Heart right ventricle (tissue), 16 donors: ENCODE measurements around the gene ITGB3. TPM values are rescaled to one million over a fixed set of nuclear protein-coding genes. Genes with fewer than 3 reads are reported as not detected.

Experiments used
- ATAC-seq, 8 donors: fragments of 200-7000 bp; cut with Tn5 transposase; one replicate each; pipeline ENCODE4 v1.9.1; 2020; ENCODE audit warnings: mild to moderate bottlenecking in 8 of 8, moderate library complexity in 8 of 8, moderate number of reproducible peaks in 1 of 8
- DNase-seq, 2 donors: peaks; one replicate each; pipeline ENCODE4 v3.0.0-alpha.2; 2020
- H3K27ac ChIP-seq, 10 donors: fragments of 200-600 bp; sonication (generic) in 2 of 10; one replicate each; pipeline versions ENCODE4 v1.5.0 to v1.8.0; 2020 to 2022; ENCODE audit warnings: mild to moderate bottlenecking in 3 of 10
- H3K27me3 ChIP-seq, 7 donors: fragments of 200-600 bp; one replicate each; pipeline ENCODE4 v1.8.0; 2021 to 2022; ENCODE audit warnings: mild to moderate bottlenecking in 2 of 7
- H3K36me3 ChIP-seq, 9 donors: fragments of 200-600 bp; sonication (generic) in 1 of 9; one replicate each; pipeline versions ENCODE4 v1.5.0 to v1.8.0; 2020 to 2022; ENCODE audit warnings: mild to moderate bottlenecking in 2 of 9
- H3K4me1 ChIP-seq, 9 donors: fragments of 200-600 bp; sonication (generic) in 1 of 9; one replicate each; pipeline versions ENCODE4 v1.5.0 to v1.8.0; 2020 to 2022; ENCODE audit warnings: mild to moderate bottlenecking in 4 of 9
- H3K4me3 ChIP-seq, 10 donors: fragments of 200-600 bp; sonication (generic) in 2 of 10; one replicate each; pipeline versions ENCODE4 v1.5.0 to v1.8.0; 2020 to 2022; ENCODE audit warnings: mild to moderate bottlenecking in 7 of 10, moderate library complexity in 2 of 10
- H3K9me3 ChIP-seq, 11 donors: fragments of 200-600 bp in 10 of 11; sonication (generic) in 2 of 11; one replicate each; pipeline versions ENCODE4 v1.5.0 to v1.8.0; 2013 to 2022; ENCODE audit warnings: mild to moderate bottlenecking in 2 of 11, control low read depth in 1 of 11, moderate library complexity in 1 of 11
- CTCF ChIP-seq, 9 donors: fragments of 200-600 bp; sonication (generic) in 2 of 9; IDR thresholded peaks; one replicate each; pipeline versions ENCODE4 v1.5.0 to v1.8.0; 2021 to 2022; ENCODE audit warnings: antibody characterized with exemption in 9 of 9, mild to moderate bottlenecking in 5 of 9, moderate library complexity in 1 of 9
- WGBS, 2 donors: extraction: QIAGEN DNeasy Blood & Tissue Kit; methylation state at CpG; one replicate each; pipeline ENCODE4 v1.1.7; 2013; ENCODE audit warnings: inconsistent platforms in 1 of 2; 5-methylcytosine and 5-hydroxymethylcytosine counted together
- intact Hi-C, 10 donors: fragments of 100-400 bp; cut with DNase I; formaldehyde crosslinking; loops; one replicate each; pipeline versions ENCODE4 v1.11.1 to v1.14.2; 2022
- polyA plus RNA-seq, 2 donors: library from polyadenylated mRNA; stranded (reverse); fragments of 200-250 nt; gene quantifications; one replicate each; pipeline ENCODE4 v1.2.3, GENCODE V29; 2013
- total RNA-seq, 10 donors: library from RNA; stranded (reverse); fragmentation: NEBNext Ultra II Directional in 3 of 10; extraction: Animal tissue kit (Norgen Biotek cat#: 25700) in 3 of 10; gene quantifications; one replicate each; pipeline versions ENCODE4 v1.2.1 to v1.2.4, GENCODE V29; 2021 to 2023
- donor health status: Arrhythmogenic right ventricular cardiomyopathy.
- donor health status: ischemic (EF 13 %, LVEDD 7.1; RV severe dilation, severe dysfunction).
- donor health status: healthy with polysubstance abuse.
- donor health status: DM: no; HTN: yes; CAD: no.
- donor health status: DM: no; HTN: no; CAD: no.
- donor health status: ischemic (EF 25% LVEDD 6.9; RV normal size, moderate dysfunction).
- donor health status: ischemic (EF 25% LVEDD 5.7; RV mildly dilated, moderate dysfunction).
- donor health status: healthy.
- donor health status: DM: yes; HTN: yes; CAD: no.
- donor health status: Ischemic cardiomyopathy.
- donor health status: ischemic (EF 35%, LVEDD 5.7; RV mildly dilated, moderate dysfunction).
- donor health status: nonischemic (EF 11% LVEDD 7.7; RV severe dilation, severe dysfunction).
- donor health status: DM: yes; HTN: yes; CAD: no.
- donor health status: PGD.
- donor health status: ischemic (EF 29% LVEDD 5.4; RV normal size, mild dysfunction).
- donor health status: nonischemic (EF 23%, LVEDD 6.1; RV moderate dilation, normal function).

The ITGB3 gene
- total and polyA plus RNA-seq, 12 donors, result 1.9 to 18.0 (median 3.2) TPM

- Histone ChIP-seq H3K4me1 (peaks cover 0 to 25% (median 14%) of the 10 kb centered on the region in 9 donors), H3K9me3 (no peaks in the 10 kb centered on the region), H3K4me3 (no peak overlapping the region), H3K27me3 (no peaks in the 10 kb centered on the region), H3K36me3 (no peaks in the 10 kb centered on the region), H3K27ac (peak overlapping the region in 1 of 10 donors; percentile 41)
- TF ChIP-seq CTCF (IDR thresholded peaks at IDR 0.05), result no peak
- no peak for DNase-seq
- ATAC-seq, result peak in 6 of 8 donors; percentile 21 to 55 (median 41)
- intact Hi-C loops, result loop anchor here in 2 of 10 donors (5.0 kb wide), 2 partner anchors 43 to 63 kb away; no protein-coding TSS in a partner anchor
- WGBS, 2 donors, result 66 to 81% methylated on average over 2 of the region's 2 CpGs
Measured at GRCh38 chr17:47244697-47245096, 8.9 kb upstream of the ITGB3 start.

DNA sequence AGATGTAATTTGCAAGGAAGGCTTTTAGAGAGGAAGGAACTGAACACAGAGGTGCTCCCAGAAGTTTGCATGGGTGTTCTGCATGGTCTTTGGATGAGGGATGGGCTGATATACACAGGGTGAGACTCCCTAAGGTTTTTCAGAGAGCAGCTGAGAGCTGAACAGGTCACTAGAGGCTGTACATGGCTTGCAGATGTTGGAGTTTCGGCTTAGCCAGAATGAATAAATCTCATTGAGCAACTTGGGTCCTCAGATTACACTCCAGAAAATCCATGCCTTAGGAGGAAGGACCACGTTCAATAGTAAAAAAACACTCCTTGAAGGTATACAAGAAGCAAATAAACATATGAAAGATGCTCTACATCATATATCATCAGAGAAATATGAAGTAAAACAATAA, 7.5 kb upstream of the ITGB3 start:
- H3K27ac ChIP-seq, result no peak overlapping the region

GRCh38 chr17:47250855-47251254, 2.8 kb upstream of the ITGB3 start:
- no peak for DNase-seq
- 62 to 94% methylated on average over 2 of the region's 2 CpGs for WGBS, 2 donors

More for the DNA sequence above, 7.5 kb upstream of the ITGB3 start:
- H3K36me3 ChIP-seq, result no peaks in the 10 kb centered on the region
- WGBS, 2 donors, result 76 to 85% methylated on average over 2 of the region's 2 CpGs
- no peak for DNase-seq
- no peak for TF ChIP-seq CTCF (IDR thresholded peaks at IDR 0.05)
- H3K9me3 ChIP-seq, result no peaks in the 10 kb centered on the region
- H3K4me3 ChIP-seq, result no peak overlapping the region
- no peaks in the 10 kb centered on the region for H3K27me3 ChIP-seq
- ATAC-seq, result peak in 5 of 8 donors; percentile 34 to 47 (median 42)
- intact Hi-C loops, result no loop called here
- H3K4me1 ChIP-seq, result peaks cover 0 to 12% (median under 1%) of the 10 kb centered on the region in 9 donors

GRCh38 chr17:47251421-47251940, 2.1 kb upstream of the ITGB3 start:
- TF ChIP-seq CTCF (IDR thresholded peaks at IDR 0.05), result no peak
- no peak overlapping the region for H3K27ac ChIP-seq
- H3K4me1 ChIP-seq, result peaks cover 2 to 36% (median 12%) of the 10 kb centered on the region in 9 donors
- no peak overlapping the region for H3K4me3 ChIP-seq
- intact Hi-C loops, result no loop called here
- no peaks in the 10 kb centered on the region for H3K36me3 ChIP-seq
- DNase-seq (no peak), ATAC-seq (no peak)
- peaks cover 0 to 36% (median 0%) of the 10 kb centered on the region in 7 donors for H3K27me3 ChIP-seq
- no peaks in the 10 kb centered on the region for H3K9me3 ChIP-seq
- 93 to 97% methylated on average over 1 of the region's 1 CpG for WGBS, 2 donors

More at GRCh38 chr17:47250855-47251254, 2.8 kb upstream of the ITGB3 start:
- Histone ChIP-seq H3K27me3 (peaks cover 0 to 30% (median 0%) of the 10 kb centered on the region in 7 donors), H3K27ac (no peak overlapping the region), H3K36me3 (no peaks in the 10 kb centered on the region), H3K4me1 (peaks cover 2 to 37% (median 16%) of the 10 kb centered on the region in 9 donors), H3K4me3 (no peak overlapping the region), H3K9me3 (no peaks in the 10 kb centered on the region)
- no peak for TF ChIP-seq CTCF (IDR thresholded peaks at IDR 0.05)
- no peak for ATAC-seq
- intact Hi-C loops, result no loop called here
